DOHH2 (cell line): ENCODE results near the gene NKAIN2.
"Not testable (repeated sequence)": the region's sequence is repeated elsewhere in the genome, so short reads cannot be mapped to it uniquely, and the experiment has no call there.

Source experiments
- H3F3A ChIP-seq: fragments of 200-600 bp; sonication (generic), shearing (Covaris generic); 2 replicates; pipeline ENCODE4 v1.6.0; 2016; ENCODE audit warnings: antibody characterized with exemption, mild to moderate bottlenecking; ENCODE audit not compliant: control insufficient read depth, insufficient read depth
- H3K27ac ChIP-seq: fragments of 200-600 bp; sonication (generic); 2 replicates; pipeline ENCODE4 v1.5.1; 2014; ENCODE audit warnings: low read depth, mild to moderate bottlenecking, low read length, moderate library complexity
- H3K27me3 ChIP-seq: fragments of 200-600 bp; sonication (generic); 2 replicates; pipeline ENCODE4 v1.6.1; 2014; ENCODE audit warnings: mild to moderate bottlenecking, low read length, mixed read lengths; ENCODE audit not compliant: control insufficient read depth
- H3K36me3 ChIP-seq: fragments of 200-600 bp; sonication (generic); 2 replicates; pipeline ENCODE4 v1.6.1; 2014; ENCODE audit warnings: mild to moderate bottlenecking, low read length, moderate library complexity, mixed read lengths; ENCODE audit not compliant: control insufficient read depth
- H3K4me1 ChIP-seq: fragments of 200-600 bp; sonication (generic); 2 replicates; pipeline ENCODE4 v1.6.1; 2014; ENCODE audit warnings: mild to moderate bottlenecking, low read length, mixed read lengths; ENCODE audit not compliant: control insufficient read depth
- H3K4me2 ChIP-seq: fragments of 200-600 bp; sonication (generic); 2 replicates; pipeline ENCODE4 v1.6.0; 2014; ENCODE audit warnings: mild to moderate bottlenecking, low read length, moderate library complexity
- H3K4me3 ChIP-seq: fragments of 200-600 bp; sonication (generic); 2 replicates; pipeline ENCODE4 v1.5.1; 2014; ENCODE audit warnings: mild to moderate bottlenecking, low read length, mixed read lengths
- H3K79me2 ChIP-seq: fragments of 200-600 bp; sonication (generic); 2 replicates; pipeline ENCODE4 v1.6.1; 2014; ENCODE audit warnings: mild to moderate bottlenecking, low read length, mixed read lengths; ENCODE audit not compliant: control insufficient read depth
- H3K9me2 ChIP-seq: fragments of 200-600 bp; sonication (generic); replicated peaks from 2 replicates; pipeline ENCODE4 v1.6.1; 2014; ENCODE audit warnings: mild to moderate bottlenecking, low read length, mixed read lengths; ENCODE audit not compliant: control insufficient read depth
- H3K9me3 ChIP-seq: fragments of 200-600 bp; sonication (generic); 2 replicates; pipeline ENCODE4 v1.6.1; 2014; ENCODE audit warnings: antibody characterized with exemption, low read length, mixed read lengths; ENCODE audit not compliant: control insufficient read depth, insufficient read depth
- H4K20me1 ChIP-seq: fragments of 200-600 bp; sonication (generic); 2 replicates; pipeline ENCODE4 v1.6.0; 2014; ENCODE audit warnings: low read depth, mild to moderate bottlenecking, antibody characterized with exemption, low read length, moderate library complexity; ENCODE audit not compliant: control insufficient read depth, insufficient read depth
- EZH2phosphoT487 ChIP-seq: fragments of 200-600 bp; sonication (generic); IDR thresholded peaks from 2 replicates; pipeline ENCODE4 v1.6.1; 2017; ENCODE audit warnings: borderline replicate concordance, mild to moderate bottlenecking, antibody characterized with exemption, low read length, moderate library complexity, mixed read lengths
- TF ChIP-seq, protein P1 (sequence below): fragments of 200-600 bp; sonication (generic); IDR thresholded peaks from one replicate; pipeline ENCODE4 v1.5.1; 2014; ENCODE audit warnings: antibody characterized with exemption, mild to moderate bottlenecking, low read depth, low read length; ENCODE audit not compliant: poor library complexity, severe bottlenecking

Gene NKAIN2

DNA sequence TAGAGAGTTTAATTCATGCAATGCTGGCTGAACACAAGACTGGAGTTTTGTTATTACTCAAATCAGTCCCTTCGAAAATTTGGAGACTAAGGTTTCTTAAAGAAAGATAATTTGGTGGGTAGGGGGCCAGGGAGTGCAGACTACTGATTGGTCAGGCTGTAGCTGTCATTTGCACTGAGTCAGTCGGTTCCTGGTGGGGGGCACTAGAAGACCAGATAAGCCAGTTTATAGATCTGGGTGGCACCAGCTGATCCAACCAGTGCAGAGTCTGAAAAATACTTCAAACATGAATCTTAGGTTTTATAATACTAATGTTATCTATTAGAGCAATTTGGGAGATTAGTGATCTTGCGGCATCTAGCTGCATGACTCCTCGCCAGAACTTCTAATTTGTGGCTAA, 530.7 kb downstream of the NKAIN2 start:
- Histone ChIP-seq H3F3A (no peaks in the 10 kb centered on the region), H3K4me3 (no peak overlapping the region), H3K27me3 (no peaks in the 10 kb centered on the region), H3K9me2 (no peaks in the 10 kb centered on the region), H3K4me2 (no peak overlapping the region), H4K20me1 (no peaks in the 10 kb centered on the region), H3K9me3 (no peaks in the 10 kb centered on the region), H3K27ac (no peak overlapping the region), H3K36me3 (no peaks in the 10 kb centered on the region), H3K4me1 (no peaks in the 10 kb centered on the region), H3K79me2 (no peaks in the 10 kb centered on the region)
- no peak for TF ChIP-seq EZH2phosphoT487
- TF ChIP-seq, protein P1, sequence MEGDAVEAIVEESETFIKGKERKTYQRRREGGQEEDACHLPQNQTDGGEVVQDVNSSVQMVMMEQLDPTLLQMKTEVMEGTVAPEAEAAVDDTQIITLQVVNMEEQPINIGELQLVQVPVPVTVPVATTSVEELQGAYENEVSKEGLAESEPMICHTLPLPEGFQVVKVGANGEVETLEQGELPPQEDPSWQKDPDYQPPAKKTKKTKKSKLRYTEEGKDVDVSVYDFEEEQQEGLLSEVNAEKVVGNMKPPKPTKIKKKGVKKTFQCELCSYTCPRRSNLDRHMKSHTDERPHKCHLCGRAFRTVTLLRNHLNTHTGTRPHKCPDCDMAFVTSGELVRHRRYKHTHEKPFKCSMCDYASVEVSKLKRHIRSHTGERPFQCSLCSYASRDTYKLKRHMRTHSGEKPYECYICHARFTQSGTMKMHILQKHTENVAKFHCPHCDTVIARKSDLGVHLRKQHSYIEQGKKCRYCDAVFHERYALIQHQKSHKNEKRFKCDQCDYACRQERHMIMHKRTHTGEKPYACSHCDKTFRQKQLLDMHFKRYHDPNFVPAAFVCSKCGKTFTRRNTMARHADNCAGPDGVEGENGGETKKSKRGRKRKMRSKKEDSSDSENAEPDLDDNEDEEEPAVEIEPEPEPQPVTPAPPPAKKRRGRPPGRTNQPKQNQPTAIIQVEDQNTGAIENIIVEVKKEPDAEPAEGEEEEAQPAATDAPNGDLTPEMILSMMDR = no peak

DNA sequence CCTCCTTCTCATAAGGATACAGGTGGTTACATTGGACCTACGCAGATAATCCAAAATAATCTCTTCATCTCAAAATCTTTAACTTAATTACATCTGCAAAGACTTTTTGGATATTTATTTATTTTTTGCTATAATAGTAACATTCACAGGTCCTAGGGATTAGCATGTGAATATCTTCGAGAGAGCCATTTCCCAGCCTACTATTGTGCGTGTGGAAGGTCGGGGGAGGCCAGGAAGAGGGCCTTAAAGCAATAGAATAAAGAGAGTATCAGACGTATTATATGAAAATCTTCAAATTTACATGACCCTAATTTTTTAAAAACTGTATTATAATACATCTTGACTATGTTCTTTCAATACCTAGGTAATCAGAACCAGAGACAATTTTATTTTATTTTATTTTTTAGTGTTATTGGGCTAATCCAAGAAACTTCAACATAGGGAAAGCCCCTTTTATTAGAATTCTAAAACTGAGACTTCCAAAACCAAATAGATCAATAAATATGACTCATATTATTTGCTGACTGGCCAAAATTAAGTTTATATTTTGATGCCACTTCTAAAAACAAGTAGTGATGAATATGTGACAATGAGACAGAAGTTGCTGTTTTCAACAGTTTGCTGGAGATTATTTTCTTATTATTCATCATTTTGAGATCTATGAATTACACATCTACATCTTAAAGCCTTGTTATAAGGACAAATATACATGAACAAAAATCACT, 536.1 kb downstream of the NKAIN2 start:
- Histone ChIP-seq H4K20me1 (no peaks in the 10 kb centered on the region), H3K4me2 (no peak overlapping the region), H3K4me3 (no peak overlapping the region), H3K36me3 (no peaks in the 10 kb centered on the region), H3K27ac (no peak overlapping the region), H3K27me3 (no peaks in the 10 kb centered on the region), H3K79me2 (no peaks in the 10 kb centered on the region), H3K9me2 (no peaks in the 10 kb centered on the region), H3F3A (no peaks in the 10 kb centered on the region), H3K9me3 (no peaks in the 10 kb centered on the region), H3K4me1 (no peaks in the 10 kb centered on the region)
- TF ChIP-seq EZH2phosphoT487 = no peak
- TF ChIP-seq, protein P1 = no peak

DNA sequence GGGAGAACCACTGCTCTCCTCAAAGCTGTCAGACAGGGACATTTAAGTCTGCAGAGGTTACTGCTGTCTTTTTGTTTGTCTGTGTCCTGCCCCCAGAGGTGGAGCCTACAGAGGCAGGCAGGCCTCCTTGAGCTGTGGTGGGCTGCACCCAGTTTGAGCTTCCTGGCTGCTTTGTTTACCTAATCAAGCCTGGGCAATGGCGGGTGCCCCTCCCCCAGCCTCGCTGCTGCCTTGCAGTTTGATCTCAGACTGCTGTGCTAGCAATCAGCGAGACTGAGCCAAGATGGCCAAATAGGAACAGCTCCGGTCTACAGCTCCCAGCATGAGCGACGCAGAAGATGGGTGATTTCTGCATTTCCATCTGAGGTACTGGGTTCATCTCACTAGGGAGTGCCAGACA, 544.7 kb downstream of the NKAIN2 start:
- not testable (repeated sequence) for H3K27ac ChIP-seq, H3K4me3 ChIP-seq, H4K20me1 ChIP-seq, H3K27me3 ChIP-seq, H3K4me1 ChIP-seq, H3K9me3 ChIP-seq, H3F3A ChIP-seq, H3K4me2 ChIP-seq, H3K9me2 ChIP-seq, H3K36me3 ChIP-seq, H3K79me2 ChIP-seq

DNA sequence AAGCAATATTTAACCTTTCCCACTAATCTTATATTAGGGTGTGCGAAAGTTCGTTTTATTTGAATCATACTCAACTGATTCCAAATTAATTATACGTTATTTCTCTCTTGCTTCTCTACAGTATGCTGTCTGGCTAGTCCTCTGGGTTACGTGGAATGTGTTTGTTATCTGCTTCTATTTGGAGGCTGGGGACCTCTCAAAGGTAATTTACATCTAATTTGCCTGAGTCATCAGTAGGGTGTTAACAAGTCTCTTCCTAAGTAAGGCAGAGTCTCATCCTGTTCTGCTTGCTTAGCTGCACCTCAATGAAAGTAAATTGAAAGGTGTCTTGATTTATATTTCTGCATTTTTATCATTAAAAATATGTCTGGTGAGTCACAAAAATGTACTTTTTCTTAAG, 551.5 kb downstream of the NKAIN2 start:
- no peak for TF ChIP-seq EZH2phosphoT487
- TF ChIP-seq, protein P1 = no peak
- H3K9me3 ChIP-seq = no peaks in the 10 kb centered on the region

More for the DNA sequence above, 551.5 kb downstream of the NKAIN2 start:
- Histone ChIP-seq H3F3A (no peaks in the 10 kb centered on the region), H3K4me1 (no peaks in the 10 kb centered on the region), H3K9me2 (no peaks in the 10 kb centered on the region), H3K79me2 (no peaks in the 10 kb centered on the region), H3K4me3 (no peak overlapping the region), H4K20me1 (no peaks in the 10 kb centered on the region), H3K36me3 (no peaks in the 10 kb centered on the region), H3K27me3 (no peaks in the 10 kb centered on the region), H3K4me2 (no peak overlapping the region), H3K27ac (no peak overlapping the region)
